CD4-positive, alpha-beta T cell (primary cell): ENCODE measurements around the gene ETV5. TPM values are rescaled to one million over a fixed set of nuclear protein-coding genes. Genes with fewer than 3 reads are reported as not detected.

Source experiments
- ATAC-seq: fragments of 200-7000 bp; cut with Tn5 transposase; one replicate; pipeline ENCODE4 v1.10.0; 2022; ENCODE audit warnings: mild to moderate bottlenecking; ENCODE audit not compliant: poor library complexity
- CTCF ChIA-PET: fragments of 350-600 bp; sonication (Branson Sonifier 250); formaldehyde crosslinking; loops from one replicate; lab custom pipeline; 2021; ENCODE audit warnings: antibody characterized with exemption, inconsistent platforms; lab: Charles Lee
- POLR2A ChIA-PET: fragments of 350-600 bp; sonication (Branson Sonifier 250); formaldehyde crosslinking; loops from one replicate; lab custom pipeline; 2021; ENCODE audit warnings: antibody characterized with exemption, inconsistent platforms; lab: Charles Lee
- DNase-seq, 14 experiments: peaks; one replicate each; pipeline ENCODE4 v3.0.0-alpha.2; 2013 to 2020; ENCODE audit warnings: mixed read lengths in 2 of 14
- H3K27ac ChIP-seq, 2 donors: one replicate each; pipeline versions ENCODE4 v1.5.1 to v1.7.0; 2013; ENCODE audit warnings: low read length in 2 of 2, low read depth in 1 of 2, mild to moderate bottlenecking in 1 of 2
- H3K27me3 ChIP-seq, 2 experiments: 1 replicate in 1 of 2; 2 replicates in 1 of 2; pipeline versions ENCODE4 v1.6.1 to v1.7.0; 2013; ENCODE audit warnings: low read length in 2 of 2, control low read depth in 1 of 2, mild to moderate bottlenecking in 1 of 2, moderate library complexity in 1 of 2; ENCODE audit not compliant: insufficient read depth in 2 of 2, control insufficient read depth in 1 of 2
- H3K36me3 ChIP-seq: one replicate; pipeline ENCODE4 v1.6.1; 2013; ENCODE audit warnings: low read length, control low read depth; ENCODE audit not compliant: insufficient read depth
- H3K4me1 ChIP-seq: one replicate; pipeline ENCODE4 v1.6.1; 2013; ENCODE audit warnings: low read length, control low read depth; ENCODE audit not compliant: insufficient read depth
- H3K4me3 ChIP-seq: one replicate; pipeline ENCODE4 v1.5.1; 2013; ENCODE audit warnings: mild to moderate bottlenecking, low read length, moderate library complexity
- H3K9me3 ChIP-seq, 2 experiments: 1 replicate in 1 of 2; 2 replicates in 1 of 2; pipeline versions ENCODE4 v1.6.1 to v1.7.0; 2013; ENCODE audit warnings: low read length in 2 of 2, mild to moderate bottlenecking in 2 of 2, control low read depth in 1 of 2, moderate library complexity in 1 of 2; ENCODE audit not compliant: control insufficient read depth in 1 of 2, insufficient read depth in 1 of 2
- H3K27ac Mint-ChIP-seq: one replicate; pipeline ENCODE4 v1.8.0; 2020; ENCODE audit warnings: mixed read lengths
- H3K27me3 Mint-ChIP-seq: one replicate; pipeline ENCODE4 v1.8.0; 2021; ENCODE audit warnings: mixed read lengths
- H3K36me3 Mint-ChIP-seq: one replicate; pipeline ENCODE4 v1.8.0; 2021; ENCODE audit warnings: low read depth, mixed read lengths
- H3K4me1 Mint-ChIP-seq: one replicate; pipeline ENCODE4 v1.8.0; 2021; ENCODE audit warnings: low read depth, mixed read lengths
- H3K4me3 Mint-ChIP-seq: one replicate; pipeline ENCODE4 v1.8.0; 2020; ENCODE audit warnings: mild to moderate bottlenecking, mixed read lengths
- H3K9me3 Mint-ChIP-seq: one replicate; pipeline ENCODE4 v1.8.0; 2020; ENCODE audit warnings: mixed read lengths
- CTCF ChIP-seq: fragments of 200-600 bp; IDR thresholded peaks from one replicate; pipeline ENCODE4 v1.8.0; 2022; ENCODE audit warnings: antibody characterized with exemption, mild to moderate bottlenecking
- intact Hi-C, 2 experiments: fragments of 100-400 bp; cut with DNase I in 1 of 2; cut with micrococcal nuclease in 1 of 2; formaldehyde crosslinking; loops; one replicate each; pipeline versions ENCODE4 v1.15.1 to v1.9.0; 2023 to 2025; cut with DNase I, micrococcal nuclease
- total RNA-seq, 174 experiments: library from RNA in 2 of 174; stranded (reverse) in 2 of 174; gene quantifications; one replicate each; pipeline ENCODE4 v1.2.3 and lab custom pipeline; 2021 to 2026

Gene ETV5
- total RNA-seq, 2 experiments from 2014 or later: not detected

GRCh38 chr3:186094271-186094670 is 14.6 kb downstream of the ETV5 start:
- DNase-seq: no peak
- ChIA-PET POLR2A (no interaction called here), CTCF (no interaction called here)
- Mint-ChIP-seq H3K9me3 (no peaks in the 10 kb centered on the region), H3K4me3 (no peak overlapping the region), H3K27me3 (peaks cover 82% of the 10 kb centered on the region), H3K36me3 (no peaks in the 10 kb centered on the region), H3K27ac (no peak overlapping the region), H3K4me1 (no peaks in the 10 kb centered on the region)
- ATAC-seq: no peak
- no peaks in the 10 kb centered on the region for H3K9me3 ChIP-seq
- H3K4me1 ChIP-seq: peaks cover 8% of the 10 kb centered on the region
- H3K27ac ChIP-seq: no peak overlapping the region
- H3K36me3 ChIP-seq: no peaks in the 10 kb centered on the region
- TF ChIP-seq CTCF: no peak
- H3K4me3 ChIP-seq: no peak overlapping the region
- H3K27me3 ChIP-seq: peaks cover 37 to 54% of the 10 kb centered on the region in 2 experiments
- intact Hi-C loops: no loop called here

GRCh38 chr3:186093271-186093900 is 15.5 kb downstream of the ETV5 start:
- POLR2A ChIA-PET: interaction anchor here (0.6 kb wide), 1 partner anchor 9 kb away, joined by 4 read pairs; no protein-coding TSS in a partner anchor
- Histone ChIP-seq H3K4me1 (peaks cover 8% of the 10 kb centered on the region), H3K27ac (no peak overlapping the region), H3K27me3 (peaks cover 29 to 53% of the 10 kb centered on the region in 2 experiments), H3K4me3 (no peak overlapping the region), H3K36me3 (no peaks in the 10 kb centered on the region), H3K9me3 (no peaks in the 10 kb centered on the region)
- CTCF ChIA-PET: no interaction called here
- TF ChIP-seq CTCF: no peak
- no peaks in the 10 kb centered on the region for H3K36me3 Mint-ChIP-seq
- no peaks in the 10 kb centered on the region for H3K9me3 Mint-ChIP-seq
- no peak for DNase-seq
- H3K27ac Mint-ChIP-seq: no peak overlapping the region
- no peaks in the 10 kb centered on the region for H3K4me1 Mint-ChIP-seq
- intact Hi-C loops: no loop called here
- H3K27me3 Mint-ChIP-seq: peaks cover 78% of the 10 kb centered on the region
- ATAC-seq: no peak
- H3K4me3 Mint-ChIP-seq: no peak overlapping the region

GRCh38 chr3:186092360-186093070 is 16.4 kb downstream of the ETV5 start:
- intact Hi-C loops: no loop called here
- Mint-ChIP-seq H3K36me3 (no peaks in the 10 kb centered on the region), H3K9me3 (no peaks in the 10 kb centered on the region), H3K27me3 (peaks cover 75% of the 10 kb centered on the region), H3K27ac (no peak overlapping the region), H3K4me3 (no peak overlapping the region), H3K4me1 (no peaks in the 10 kb centered on the region)
- no peak overlapping the region for H3K27ac ChIP-seq
- TF ChIP-seq CTCF: no peak
- no peak for ATAC-seq
- no peaks in the 10 kb centered on the region for H3K9me3 ChIP-seq
- H3K4me1 ChIP-seq: peaks cover 2% of the 10 kb centered on the region
- ChIA-PET POLR2A (interaction anchor here (0.6 kb wide), 1 partner anchor 114 kb away, joined by 3 read pairs; no protein-coding TSS in a partner anchor), CTCF (no interaction called here)
- no peaks in the 10 kb centered on the region for H3K36me3 ChIP-seq
- DNase-seq: no peak
- H3K27me3 ChIP-seq: peaks cover 22 to 50% of the 10 kb centered on the region in 2 experiments
- no peak overlapping the region for H3K4me3 ChIP-seq
